Suppressor macrophage treated with lipopolysaccharide for 1 hour (primary cell): ENCODE results near the gene NSMCE4A.
A peak's percentile ranks its signal among the peaks of the same experiment; 100 is the strongest.
"Not testable (repeated sequence)": the region's sequence is repeated elsewhere in the genome, so short reads cannot be mapped to it uniquely, and the experiment has no call there.

Source experiments
- DNase-seq, 3 donors: peaks; one replicate each; pipeline ENCODE4 v3.0.0-alpha.2; 2020 to 2022

Gene NSMCE4A

DNA sequence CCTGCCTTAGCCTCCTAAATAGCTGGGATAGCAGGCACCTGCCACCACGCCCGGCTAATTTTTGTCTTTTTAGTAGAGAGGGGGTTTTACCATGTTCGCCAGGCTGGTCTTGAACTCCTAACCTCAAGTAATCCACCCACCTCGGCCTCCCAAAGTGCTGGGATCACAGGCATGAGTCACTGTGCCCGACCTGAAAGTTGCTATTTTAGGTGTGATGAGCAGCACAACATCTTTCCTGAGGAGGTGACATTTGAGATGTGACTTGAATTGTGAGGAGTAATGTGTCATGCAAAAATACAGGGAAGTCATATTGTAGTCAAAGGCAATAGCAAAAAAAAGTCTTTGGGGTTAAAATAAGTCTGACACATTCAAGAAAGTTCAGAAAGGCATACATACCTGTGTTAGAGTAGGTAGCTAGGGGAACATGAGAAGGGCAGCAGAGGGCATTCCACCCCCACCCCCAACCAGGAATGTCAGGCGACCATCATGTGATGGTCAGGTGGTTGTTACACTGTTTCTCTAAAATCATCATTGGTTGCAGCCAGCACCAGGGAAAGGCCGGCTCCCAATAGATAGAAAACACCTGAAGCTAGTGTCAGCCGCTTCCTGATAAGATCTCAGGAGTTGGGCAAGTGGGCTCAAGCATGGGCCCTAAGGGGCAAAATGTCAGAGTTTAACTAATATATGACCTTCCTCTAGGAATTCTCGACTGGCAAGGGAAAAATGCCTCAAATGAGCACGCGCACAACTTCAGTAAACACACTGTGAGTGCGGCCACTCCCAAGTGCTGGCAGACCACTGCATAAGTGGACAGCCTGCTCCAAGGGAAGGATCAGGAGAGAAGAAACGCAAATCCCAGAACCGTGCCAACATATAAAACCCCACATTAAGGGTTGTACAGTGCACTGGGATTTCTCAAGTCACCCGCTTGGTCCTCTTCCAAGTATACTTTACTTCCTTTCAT lies 13.6 kb upstream of the NSMCE4A start, which contains the start of gene TACC2:
TACC2 (plus strand) TSS at position 803 of the 964 bp plus-strand sequence. CDS start 32,819 bp downstream, outside the sequence.
- DNase-seq = no peak

DNA sequence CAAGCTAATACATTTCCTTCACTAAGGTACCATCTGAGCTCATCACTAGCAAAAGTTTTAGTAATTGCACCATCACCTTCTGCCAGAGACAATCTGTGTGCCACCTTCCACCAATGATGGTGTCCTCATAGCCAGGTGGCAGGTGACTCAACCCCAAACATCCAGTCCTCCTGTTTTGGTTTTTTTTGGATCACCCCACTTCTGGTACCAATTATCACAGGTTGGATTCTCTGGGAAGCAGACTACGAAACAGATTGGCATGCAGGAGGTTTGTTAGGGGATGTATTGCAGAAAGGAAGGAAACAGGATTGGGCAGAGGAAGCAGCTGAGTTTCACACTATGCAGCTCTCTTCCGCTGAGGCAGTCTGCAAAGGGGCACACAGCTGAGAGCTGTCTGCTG lies 9.4 kb upstream of the NSMCE4A start:
- no peak for DNase-seq

DNA sequence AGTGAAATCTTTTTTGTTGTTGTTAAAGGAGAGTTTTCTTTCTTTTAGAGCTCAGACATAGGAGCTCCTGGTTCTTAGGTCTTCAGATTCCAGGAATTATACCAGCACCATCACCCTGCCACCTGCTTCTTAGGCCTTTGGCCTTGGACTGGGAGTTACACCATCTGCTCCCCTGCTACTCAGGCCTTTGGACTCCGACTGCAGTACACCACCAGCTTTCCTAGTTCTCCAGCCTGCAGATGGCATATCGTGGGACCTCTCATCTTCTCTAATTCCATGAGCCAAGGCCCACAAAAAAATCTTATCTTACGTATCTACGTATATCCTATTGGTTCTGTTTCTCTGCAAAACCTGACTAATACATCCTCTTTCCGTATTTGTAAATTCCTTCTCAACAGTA lies 8.8 kb upstream of the NSMCE4A start:
- no peak for DNase-seq

DNA sequence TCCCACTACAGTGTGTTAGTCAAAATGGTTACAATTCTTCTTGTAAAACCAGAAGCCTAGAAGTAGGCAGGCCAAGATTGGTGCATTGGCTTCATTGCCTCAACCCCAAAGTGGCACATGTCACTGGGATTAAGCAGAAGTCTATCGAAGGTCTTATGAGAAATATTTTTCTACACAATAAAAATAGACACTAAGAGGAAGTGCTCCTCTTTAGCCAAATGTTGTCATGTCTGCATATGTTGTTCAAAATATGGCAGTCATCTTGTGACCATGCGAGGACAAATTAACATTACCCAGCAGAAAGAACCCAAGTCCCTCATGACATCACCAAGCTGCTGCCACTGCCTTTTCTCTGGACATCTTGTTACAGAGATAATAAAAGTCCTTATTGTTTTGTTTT lies 6.3 kb upstream of the NSMCE4A start:
- DNase-seq = peak in 2 of 3 donors; percentile 17 to 45

DNA sequence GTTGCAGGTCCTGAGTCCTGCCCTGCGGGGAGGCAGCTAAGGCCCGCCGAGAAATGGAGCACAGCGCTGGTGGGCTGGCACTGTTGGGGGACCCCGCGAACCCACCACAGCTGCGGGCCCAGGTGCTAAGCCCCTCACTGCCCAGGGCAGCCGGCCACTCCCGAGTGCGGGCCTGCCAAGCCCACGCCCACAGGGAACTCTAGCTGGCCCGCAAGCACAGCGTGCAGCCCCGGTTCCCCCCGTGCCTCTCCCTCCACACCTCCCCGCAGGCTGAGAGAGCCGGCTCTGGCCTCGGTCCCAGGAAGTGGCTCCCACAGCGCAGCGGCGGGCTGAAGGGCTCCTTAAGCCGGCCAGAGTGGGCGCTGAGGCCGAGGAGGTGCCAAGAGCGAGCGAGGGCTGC lies 3.5 kb upstream of the NSMCE4A start:
- DNase-seq = no peak

DNA sequence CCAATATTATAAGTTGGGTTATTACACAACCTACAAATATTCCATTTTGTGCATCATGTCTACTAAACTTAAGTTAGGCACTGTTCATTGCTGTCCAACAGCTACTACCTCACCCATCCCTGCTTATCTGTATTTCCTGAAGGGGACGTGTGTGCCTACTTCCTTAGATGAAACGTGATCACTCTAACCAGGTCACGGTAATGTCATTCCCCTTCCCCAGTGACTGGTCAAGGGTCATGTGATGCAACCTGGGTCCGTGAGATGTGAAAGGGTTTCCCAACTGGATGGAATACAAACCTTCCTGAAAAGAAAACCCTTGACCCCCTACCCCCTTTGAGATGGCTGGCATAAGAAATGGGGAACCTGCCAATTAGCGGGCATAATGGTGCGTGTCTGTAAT lies 1.6 kb upstream of the NSMCE4A start:
- no peak for DNase-seq

DNA sequence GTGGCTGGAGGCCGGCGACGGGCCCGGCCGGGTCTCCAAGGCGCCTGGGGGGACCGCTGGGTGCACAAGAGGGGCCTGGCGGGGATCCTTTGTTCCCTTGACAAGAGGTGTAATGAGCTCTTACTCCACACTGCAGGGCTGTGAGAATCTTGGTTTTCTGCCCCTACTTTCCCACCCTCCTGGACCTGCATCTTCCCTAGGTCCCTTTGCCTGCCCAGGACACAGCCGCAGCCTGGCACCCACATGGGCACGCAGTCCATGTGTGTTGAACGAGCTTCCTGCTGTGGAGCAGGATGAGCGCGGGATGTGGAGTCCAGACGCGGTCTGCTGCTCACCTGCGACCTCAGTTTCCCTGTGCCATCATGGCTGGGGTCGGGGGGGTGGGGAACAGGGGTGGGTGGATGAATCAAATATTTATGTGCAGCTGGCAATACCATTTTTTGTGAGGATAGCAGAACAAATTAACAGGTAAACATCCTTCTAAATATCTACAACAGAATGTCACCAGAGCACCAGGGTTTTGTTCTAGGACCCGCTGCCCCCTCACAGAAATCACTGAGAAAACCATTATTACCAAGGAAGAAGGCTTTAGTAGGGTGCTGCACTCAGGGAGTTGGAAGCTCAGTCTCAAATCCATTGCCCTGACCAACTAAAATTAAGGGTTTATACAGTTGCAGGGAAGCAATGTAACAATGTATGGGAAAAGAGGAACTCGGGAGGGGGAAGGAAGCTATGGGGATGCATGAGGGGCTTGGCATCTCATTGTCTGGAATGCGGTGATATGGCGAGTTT lies 474 bp upstream of the NSMCE4A start:
- no peak for DNase-seq

DNA sequence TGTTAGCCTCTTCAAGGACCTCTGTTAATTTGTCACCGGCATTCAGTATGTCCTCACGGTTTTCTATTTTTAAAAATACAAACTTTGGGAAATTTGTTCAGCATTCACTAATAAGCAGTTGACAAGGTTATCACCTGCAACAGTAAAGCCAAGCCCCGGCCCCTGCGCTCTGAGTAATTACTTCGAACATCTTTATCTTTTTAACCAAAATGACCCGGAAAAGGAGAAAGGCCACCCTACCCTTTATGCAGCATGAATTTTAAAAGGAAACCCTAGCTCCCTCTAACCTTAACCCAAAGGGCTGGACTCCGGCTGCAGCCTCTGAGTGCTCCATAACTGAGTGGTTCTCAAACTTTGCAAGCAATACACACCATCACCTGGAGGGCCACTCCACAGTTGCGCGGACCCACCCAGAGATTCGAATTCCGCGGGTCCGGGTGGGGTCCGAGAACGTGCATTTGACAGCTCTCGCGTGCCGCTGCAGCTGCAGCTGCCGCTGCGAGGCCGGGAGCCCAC lies 940 bp downstream of the NSMCE4A start:
- no peak for DNase-seq

DNA sequence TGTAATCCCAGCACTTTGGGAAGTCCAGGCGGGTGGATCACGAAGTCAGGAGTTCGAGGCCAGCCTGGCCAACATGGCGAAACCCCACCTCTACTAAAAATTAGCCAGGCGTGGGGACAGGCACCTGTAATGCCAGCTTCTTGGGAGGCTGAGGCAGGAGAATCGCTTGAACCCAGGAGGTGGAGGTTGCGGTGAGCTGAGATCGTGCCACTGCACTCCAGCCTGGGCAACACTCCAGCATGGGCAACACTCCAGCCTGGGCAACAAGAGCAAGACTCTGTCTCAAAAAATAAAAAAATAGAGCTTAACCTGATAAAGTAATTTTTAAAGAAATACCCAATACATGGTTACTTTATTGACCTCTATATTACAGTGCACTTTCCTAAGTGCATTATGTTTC lies 5.9 kb downstream of the NSMCE4A start:
- DNase-seq = not testable (repeated sequence)

DNA sequence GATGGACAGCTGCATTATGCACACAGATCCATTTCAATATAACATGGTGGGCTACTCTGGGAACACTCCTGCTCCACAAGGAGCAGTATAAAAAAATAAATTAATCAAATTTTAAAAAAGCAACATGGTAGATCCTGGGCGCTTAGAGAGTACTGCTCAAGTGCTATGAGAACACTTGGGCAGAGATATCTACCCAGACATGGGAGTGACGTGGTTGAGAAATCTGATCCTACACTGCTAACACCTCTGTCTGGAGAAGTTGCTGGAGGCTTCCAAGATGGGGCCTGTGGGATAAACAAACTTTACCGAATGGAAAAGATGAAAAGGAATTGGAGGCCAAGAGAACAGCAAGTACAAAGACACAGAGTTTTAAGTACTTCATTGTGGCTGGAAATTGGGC lies 9.0 kb downstream of the NSMCE4A start:
- DNase-seq = no peak

DNA sequence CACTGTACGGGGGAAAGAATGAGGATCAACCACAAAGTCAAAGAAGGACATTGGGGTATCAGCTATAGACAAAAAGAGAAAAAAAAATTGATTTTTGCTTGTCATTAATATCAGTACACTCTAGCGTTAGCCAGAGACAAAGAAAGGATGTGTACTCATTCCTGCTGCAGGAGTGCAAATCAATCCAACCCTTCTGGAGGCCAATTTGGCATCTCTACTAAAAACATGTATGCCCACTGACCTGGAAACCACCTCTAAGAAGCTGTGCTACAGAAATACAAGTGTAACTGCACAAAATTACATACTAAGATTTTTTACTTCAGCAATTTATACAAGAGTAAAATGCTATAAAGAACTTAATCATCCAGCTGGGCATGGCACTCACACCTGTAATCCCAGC lies 13.6 kb downstream of the NSMCE4A start:
- no peak for DNase-seq

DNA sequence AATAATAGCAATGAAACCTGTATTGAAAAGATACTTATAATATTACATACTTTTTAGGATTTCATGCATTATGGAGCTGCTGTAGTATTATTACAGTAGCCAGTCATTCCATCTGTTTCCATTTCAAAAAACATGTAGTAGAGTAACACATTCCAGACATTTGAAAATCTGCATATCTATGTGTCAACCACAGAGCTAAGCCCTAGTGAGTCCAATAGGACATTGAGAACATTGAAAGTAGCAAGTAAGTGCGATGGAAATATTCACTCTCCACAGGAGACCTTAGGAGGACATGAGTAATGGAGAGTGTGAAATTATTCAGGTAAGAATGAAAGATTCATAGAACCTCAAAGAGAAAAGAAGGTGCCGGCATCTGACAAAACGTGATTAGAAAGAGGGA lies 15.3 kb downstream of the NSMCE4A start:
- DNase-seq = no peak

DNA sequence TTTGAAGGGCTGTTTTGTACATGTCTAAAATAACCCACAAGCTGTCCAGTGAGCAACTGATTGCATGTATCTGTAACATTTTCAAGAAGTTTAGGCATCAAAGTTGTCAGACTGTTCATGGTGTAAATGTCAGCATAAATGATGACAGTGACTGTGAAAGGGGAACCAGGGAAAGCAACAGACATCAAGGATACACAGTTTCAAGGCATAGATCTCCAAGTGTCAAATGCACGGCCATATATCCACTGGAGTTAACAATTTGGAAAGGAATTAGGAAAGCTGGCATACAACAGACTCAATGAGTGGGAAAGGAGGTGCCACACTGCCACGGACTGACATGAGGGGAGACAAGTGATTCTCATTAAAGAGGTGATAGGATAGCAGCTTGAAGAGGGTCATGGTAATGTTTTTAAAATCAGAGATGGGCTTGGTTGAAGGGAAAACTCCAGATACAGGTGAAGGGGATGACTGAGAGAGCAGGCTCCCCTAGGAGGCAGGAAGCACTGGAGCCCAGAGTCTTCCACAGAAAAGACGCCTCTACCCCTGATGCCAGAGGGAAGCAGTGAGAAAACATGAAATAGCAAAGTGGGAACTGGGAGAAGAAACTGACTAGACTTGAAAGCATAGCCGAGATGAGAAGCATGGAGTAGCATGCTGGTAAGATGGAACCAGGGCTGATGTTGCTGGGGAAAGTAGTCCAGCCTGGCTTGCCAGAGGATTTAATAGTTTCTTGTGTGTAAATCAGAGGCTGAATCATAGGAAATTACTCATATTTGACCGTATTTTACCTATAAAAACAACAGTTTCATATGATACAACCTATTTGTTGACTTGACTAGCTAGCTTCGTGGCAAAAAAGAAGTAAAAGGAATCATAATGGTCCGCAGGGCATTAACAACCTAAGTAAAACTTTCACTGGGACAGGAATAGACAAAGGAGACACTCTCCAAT lies 18.6 kb downstream of the NSMCE4A start:
- DNase-seq = no peak

DNA sequence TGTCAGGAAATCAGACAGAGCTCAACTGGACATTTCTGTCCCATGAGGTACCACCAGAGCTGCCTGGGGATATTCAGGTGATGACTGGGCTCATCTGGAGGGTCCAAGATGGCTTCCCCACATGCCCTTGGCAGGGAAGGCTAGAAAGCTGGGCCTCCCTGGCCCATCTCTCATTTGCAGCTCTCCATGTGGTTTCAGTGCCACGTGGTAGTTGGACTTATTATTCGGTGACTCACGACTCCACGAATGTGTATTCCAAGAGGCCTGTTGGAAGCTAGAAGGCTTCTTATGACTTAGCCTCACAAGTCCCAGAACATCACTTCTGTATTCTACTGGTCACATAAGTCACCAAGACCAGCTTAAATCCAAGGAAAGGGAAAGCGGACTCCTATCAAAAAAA lies 22.8 kb downstream of the NSMCE4A start:
- DNase-seq = no peak

DNA sequence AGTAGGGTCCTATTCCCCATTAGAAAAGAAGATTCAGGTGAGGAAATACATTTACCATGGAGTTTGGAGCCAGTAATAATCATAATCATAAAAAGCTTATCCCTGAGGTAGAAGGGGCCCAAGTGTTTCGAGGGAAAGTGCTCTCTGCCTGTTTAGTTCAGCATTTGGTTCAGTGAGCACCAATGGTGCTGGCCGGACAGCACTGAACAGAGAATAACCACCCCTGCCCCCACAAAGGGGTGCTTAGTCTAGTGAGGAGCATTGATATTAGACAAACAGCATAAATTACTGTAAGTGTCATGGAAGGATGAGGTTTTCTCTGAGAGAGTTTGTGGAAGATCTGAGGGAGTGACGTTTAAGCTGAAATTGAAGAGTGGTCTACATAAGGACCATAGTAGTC lies 25.6 kb downstream of the NSMCE4A start:
- DNase-seq = no peak

DNA sequence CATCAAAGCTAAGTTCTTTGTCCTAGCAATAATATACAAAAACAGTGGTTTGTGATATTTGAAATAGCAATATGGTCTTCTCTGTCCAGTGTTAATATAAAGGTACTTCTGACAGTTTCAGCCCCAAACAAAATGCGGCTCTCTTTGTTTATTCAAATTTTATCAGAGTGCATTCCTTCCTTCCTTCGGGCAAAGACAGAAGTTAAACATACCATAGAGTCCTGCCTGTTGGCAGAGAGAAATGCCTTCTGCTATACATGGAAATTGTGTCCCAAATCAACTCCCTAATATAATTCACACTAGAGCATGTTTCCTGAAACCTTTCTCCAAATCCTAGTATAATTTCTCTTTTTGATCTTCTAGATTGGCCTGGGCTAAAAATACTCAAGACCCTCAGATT lies 26.0 kb downstream of the NSMCE4A start:
- no peak for DNase-seq

DNA sequence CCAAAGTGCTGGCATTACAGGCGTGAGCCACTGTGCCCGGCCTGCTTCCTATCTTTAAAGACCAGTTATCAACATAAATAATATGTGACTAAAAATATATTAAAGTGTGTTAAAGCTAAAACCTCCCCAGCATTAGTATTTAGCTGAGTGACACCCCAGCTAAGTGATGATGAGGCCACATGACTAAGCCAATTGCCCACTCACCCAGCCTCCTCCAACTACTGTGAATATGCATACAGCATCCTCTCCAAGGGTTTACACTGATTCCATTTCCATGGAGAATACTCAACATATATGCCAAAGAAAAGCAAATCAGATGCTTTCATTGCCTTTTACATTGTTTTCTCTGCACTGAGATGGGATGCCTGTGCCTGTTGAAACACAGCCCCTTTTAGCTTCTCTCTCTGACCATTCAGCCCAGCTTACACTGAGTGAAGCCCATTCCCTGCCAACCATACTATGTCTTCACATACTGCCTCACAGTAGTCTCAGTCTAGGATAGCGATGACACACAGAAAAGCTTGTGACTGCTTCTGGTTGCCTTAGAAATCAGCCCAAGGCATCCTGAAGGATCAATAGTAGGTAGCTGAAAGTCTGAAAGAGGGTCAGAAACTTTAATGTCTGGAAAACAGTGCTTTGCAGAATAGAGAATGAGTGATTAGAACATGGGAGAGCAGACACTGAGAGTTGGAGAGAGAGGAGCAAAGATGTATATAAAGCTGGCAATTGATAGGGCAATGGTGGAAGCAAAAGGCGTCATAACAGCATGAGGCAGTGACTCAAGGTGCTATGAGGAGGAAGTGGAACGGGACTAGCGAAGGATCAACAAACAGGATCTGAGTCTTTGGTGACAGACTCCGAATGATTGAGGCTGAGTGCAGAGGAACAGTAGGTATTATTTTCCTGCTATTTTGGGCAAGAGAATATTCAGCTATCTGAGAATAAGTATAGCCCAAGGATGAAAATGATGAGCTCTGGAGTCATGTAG lies 27.4 kb downstream of the NSMCE4A start:
- peak; percentile 30 to 57 (median 39) for DNase-seq

DNA sequence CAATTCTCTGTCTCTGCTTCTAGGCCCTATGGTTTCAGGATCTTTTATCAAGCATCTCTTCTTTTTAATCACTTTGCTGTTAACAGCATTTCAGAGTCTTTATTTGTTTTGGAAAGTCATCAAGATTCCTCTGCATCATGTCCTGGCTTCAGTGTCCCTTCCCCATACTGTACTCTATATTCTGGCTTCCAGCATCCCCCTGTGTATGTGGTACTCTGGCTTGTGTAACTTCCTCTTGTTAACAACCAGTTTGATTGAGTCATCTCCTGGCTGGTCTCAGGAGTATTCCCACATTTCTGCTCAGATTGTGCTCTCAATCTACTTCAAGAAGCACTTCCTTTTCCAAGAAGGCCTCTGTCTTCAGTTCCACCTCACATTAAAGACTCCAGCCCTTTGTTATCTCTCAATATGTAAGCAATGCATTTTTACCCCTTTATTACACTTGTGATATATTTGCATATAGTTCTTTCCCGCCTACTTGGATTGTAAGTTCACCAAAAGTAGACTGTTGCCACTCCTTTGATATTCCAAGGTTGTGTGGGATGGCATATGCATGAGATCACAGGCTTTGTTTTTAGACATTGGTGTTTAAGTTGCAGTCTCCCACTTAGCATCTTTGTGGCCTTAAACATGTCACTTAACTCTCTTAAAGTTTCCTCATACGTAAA lies 32.1 kb downstream of the NSMCE4A start:
- DNase-seq = peak; percentile 62 to 76 (median 71)

DNA sequence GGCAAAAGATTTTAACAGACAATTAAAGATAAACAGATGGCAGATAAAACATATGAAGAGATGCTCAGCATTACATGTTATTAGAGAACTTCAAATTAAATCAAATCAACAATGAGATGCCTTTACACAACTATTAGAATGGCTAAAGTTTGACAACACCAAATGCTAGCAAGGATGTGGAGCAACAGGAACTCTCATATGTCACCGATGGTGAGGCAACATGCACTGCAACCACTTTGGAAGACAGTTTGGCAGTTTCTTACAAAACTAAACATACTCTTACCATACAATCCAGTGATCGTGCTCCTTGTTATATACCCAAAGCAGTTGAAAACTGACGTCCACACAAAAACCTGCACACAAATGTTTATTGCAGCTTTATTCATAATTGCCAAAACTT lies 33.5 kb downstream of the NSMCE4A start:
- no peak for DNase-seq

DNA sequence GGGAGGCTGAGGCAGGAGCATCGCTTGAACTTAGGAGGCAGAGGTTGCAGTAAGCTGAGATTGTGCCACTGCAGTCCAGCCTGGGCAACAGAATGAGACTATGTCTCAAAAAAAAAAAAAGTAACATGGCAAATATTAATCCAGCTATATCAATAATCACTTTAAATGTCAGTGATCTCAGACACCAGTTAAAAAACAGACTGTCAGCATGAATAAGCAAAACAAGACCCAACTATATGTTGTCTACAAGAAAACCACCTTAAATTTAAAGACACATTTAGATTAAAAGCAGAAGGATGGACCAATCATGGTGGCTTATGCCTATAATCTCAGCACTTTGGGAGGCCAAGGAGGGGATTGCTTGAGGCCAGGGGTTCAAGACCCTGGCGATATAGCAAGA lies 38.7 kb downstream of the NSMCE4A start:
- DNase-seq = no peak

DNA sequence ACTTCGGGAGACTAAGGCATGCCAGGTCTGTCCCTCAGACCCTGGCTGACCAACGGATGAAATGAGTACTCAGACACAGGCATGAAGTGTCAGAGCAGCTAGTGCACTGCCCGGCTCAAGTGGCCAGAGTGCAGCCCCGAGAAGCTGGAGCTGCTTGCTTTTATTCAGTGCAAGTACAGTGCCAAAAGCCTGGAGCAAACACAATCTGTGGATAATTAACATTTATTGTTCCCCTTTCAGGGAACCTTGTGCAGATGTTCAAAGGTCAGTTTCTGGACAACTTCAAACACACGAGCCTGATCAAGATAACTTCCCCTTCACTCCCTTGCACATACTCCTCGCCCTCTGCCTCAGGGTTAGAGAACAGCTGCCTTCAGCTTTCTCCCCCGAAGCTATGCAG lies 39.3 kb downstream of the NSMCE4A start:
- DNase-seq = peak; percentile 15 to 36 (median 19)
